ENCODE results near the gene MGAT4C. TPM values are rescaled to one million over a fixed set of nuclear protein-coding genes. Genes with fewer than 3 reads are reported as not detected.

Gene MGAT4C
- total and polyA plus RNA-seq, 2 of the 8 experiments (the other 6 are each of a cell fraction or from before 2014, with no cell fraction given): 1.6 to 2.5 TPM

DNA sequence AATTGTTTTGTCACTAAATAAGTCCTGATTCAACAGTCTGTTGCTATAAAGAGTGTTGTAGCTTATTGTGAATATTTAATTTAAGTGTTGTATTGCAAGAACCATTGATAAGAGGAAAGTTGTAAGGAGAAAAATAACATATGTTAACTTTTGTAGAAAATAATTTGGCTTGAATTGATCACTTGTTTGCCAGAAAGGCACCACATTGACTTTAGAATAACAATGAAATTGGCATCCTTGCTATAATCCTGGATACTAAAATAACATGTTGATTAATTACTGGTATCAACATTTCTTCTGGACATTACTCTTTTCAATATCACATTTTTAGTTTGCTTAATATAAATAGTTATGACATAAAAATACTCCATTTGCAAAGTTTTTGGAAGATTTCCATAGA, 159.0 kb downstream of the MGAT4C start:
- FAIRE-seq: no peak
- Histone ChIP-seq H3K23ac (ENCODE audit: insufficient read length) (no peak overlapping the region), H2AK5ac (ENCODE audit: low read depth, low read length) (no peak overlapping the region)

More for the DNA sequence above, 159.0 kb downstream of the MGAT4C start:
- no peak for DNase-seq (ENCODE audit: low read depth in 1 of 2, low spot score in 2 of 2)
- Histone ChIP-seq H3K4me2 (ENCODE audit: insufficient read depth in 1 of 2, low read depth in 2 of 2, low read length in 2 of 2) (no peak overlapping the region), H2BK5ac (ENCODE audit: low read depth, low read length) (no peak overlapping the region), H3K27me3 (replicated peaks in 1 of 4; ENCODE audit: control insufficient read depth in 3 of 4, extremely low read depth in 1 of 4, insufficient read depth in 3 of 4, low read length in 3 of 4) (no peaks in the 10 kb centered on the region), H2BK20ac (ENCODE audit: low read length) (no peak overlapping the region), H3K14ac (ENCODE audit: insufficient read length) (no peak overlapping the region), H3K23me2 (ENCODE audit: low read depth, low read length) (no peaks in the 10 kb centered on the region), H3K56ac (replicated peaks; ENCODE audit: insufficient read length, low read depth, low read length) (no peak overlapping the region), H3K4me1 (replicated peaks in 1 of 4; ENCODE audit: control insufficient read depth in 3 of 4, insufficient read depth in 4 of 4, low read length in 3 of 4) (0 out of 7 replicates have a peak, but pooled peaks cover 0 to 2% (median 0%) of the 10 kb centered on the region in 4 experiments), H3K27ac (ENCODE audit: low read depth, low read length) (no peak overlapping the region), H2BK12ac (ENCODE audit: low read depth, low read length) (no peak overlapping the region), H2BK15ac (ENCODE audit: low read length) (no peak overlapping the region), H4K20me1 (replicated peaks in 1 of 2; ENCODE audit: control insufficient read depth in 1 of 2, insufficient read depth in 2 of 2, low read length in 2 of 2) (no peaks in the 10 kb centered on the region), H4K91ac (replicated peaks; ENCODE audit: insufficient read length, low read length) (no peak overlapping the region), H2AFZ (ENCODE audit: low read length) (no peak overlapping the region), H3K79me1 (ENCODE audit: low read depth, low read length) (no peaks in the 10 kb centered on the region), H3K18ac (ENCODE audit: extremely low read depth, low read length) (no peak overlapping the region), H3K4ac (replicated peaks; ENCODE audit: insufficient read length, low read depth, low read length) (no peak overlapping the region), H3K36me3 (ENCODE audit: control insufficient read depth in 2 of 4, insufficient read depth in 4 of 4, low read length in 3 of 4) (no peaks in the 10 kb centered on the region), H2BK120ac (replicated peaks; ENCODE audit: low read depth, low read length) (no peak overlapping the region), H4K8ac (ENCODE audit: extremely low read depth, insufficient read depth, low read length) (no peak overlapping the region), H3K4me3 (ENCODE audit: extremely low read depth in 1 of 4, insufficient read depth in 2 of 4, low read depth in 3 of 4, low read length in 4 of 4) (no peak overlapping the region), H3K9ac (replicated peaks in 1 of 4; ENCODE audit: extremely low read depth in 1 of 4, low read depth in 3 of 4, low read length in 3 of 4) (no peak overlapping the region), H4K5ac (ENCODE audit: insufficient read length, low read depth, low read length) (no peak overlapping the region), H3K79me2 (ENCODE audit: control insufficient read depth in 1 of 2, insufficient read depth in 2 of 2, low read length in 2 of 2) (no peaks in the 10 kb centered on the region), H3K9me3 (ENCODE audit: insufficient read depth in 2 of 2, low read depth in 1 of 2, low read length in 1 of 2) (no peaks in the 10 kb centered on the region)
- TF ChIP-seq HDAC2 (IDR thresholded peaks at IDR 0.05; ENCODE audit: borderline replicate concordance in 1 of 2, low read depth in 2 of 2, low read length in 2 of 2): no peak
- no peak for TF ChIP-seq TCF12 (IDR thresholded peaks at IDR 0.05; ENCODE audit: low read depth, low read length)
- no peak for TF ChIP-seq SP1 (IDR thresholded peaks at IDR 0.05; ENCODE audit: low read depth, low read length)
- TF ChIP-seq SRF (IDR thresholded peaks at IDR 0.05; ENCODE audit: low read depth, low read length): no peak
- no peak for TF ChIP-seq BCL11A (IDR thresholded peaks at IDR 0.05; ENCODE audit: low read depth in 2 of 2, low read length in 2 of 2)
- TF ChIP-seq TEAD4 (IDR thresholded peaks at IDR 0.05; ENCODE audit: low read depth, low read length): no peak
- TF ChIP-seq SUZ12 (IDR thresholded peaks at IDR 0.05; ENCODE audit: low read length): no peak
- no peak for TF ChIP-seq SP4 (IDR thresholded peaks at IDR 0.05; ENCODE audit: low read length)
- no peak for TF ChIP-seq USF2 (IDR thresholded peaks at IDR 0.05; ENCODE audit: low read length)
- no peak for TF ChIP-seq CTBP2 (IDR thresholded peaks at IDR 0.05; ENCODE audit: borderline replicate concordance, insufficient read depth, insufficient read length, low read length)
- no peak for TF ChIP-seq CBX8 (IDR thresholded peaks at IDR 0.05; ENCODE audit: borderline replicate concordance, low read depth, low read length)
- TF ChIP-seq GTF2F1 (IDR thresholded peaks at IDR 0.05; ENCODE audit: borderline replicate concordance, low read depth, low read length): no peak
- TF ChIP-seq, protein P1, sequence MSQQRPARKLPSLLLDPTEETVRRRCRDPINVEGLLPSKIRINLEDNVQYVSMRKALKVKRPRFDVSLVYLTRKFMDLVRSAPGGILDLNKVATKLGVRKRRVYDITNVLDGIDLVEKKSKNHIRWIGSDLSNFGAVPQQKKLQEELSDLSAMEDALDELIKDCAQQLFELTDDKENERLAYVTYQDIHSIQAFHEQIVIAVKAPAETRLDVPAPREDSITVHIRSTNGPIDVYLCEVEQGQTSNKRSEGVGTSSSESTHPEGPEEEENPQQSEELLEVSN (IDR thresholded peaks at IDR 0.05): no peak
- ChIA-PET POLR2A (ENCODE audit: partially characterized antibody) (no interaction called here), CTCF (ENCODE audit: partially characterized antibody) (no interaction called here)

Data from H1 (cell line).